BLaER1 treated with 17β-estradiol and CSF1 and Interleukin-3, amounts not matched to agents 10 nM and 100 nM (cell line): ENCODE results near the gene KMT5B.

Experiments used
- H3K27ac ChIP-seq, 11 experiments: shearing (Covaris generic); formaldehyde crosslinking; 2 replicates each; pipeline ENCODE4 v1.8.1; 2022
- H3K27me3 ChIP-seq, 11 experiments: shearing (Covaris generic); formaldehyde crosslinking; 2 replicates each; pipeline ENCODE4 v1.8.1; 2022
- H3K36me3 ChIP-seq, 11 experiments: shearing (Covaris generic); formaldehyde crosslinking; 2 replicates each; pipeline ENCODE4 v1.8.1; 2022
- H3K4me1 ChIP-seq, 10 experiments: shearing (Covaris generic); formaldehyde crosslinking; 2 replicates each; pipeline ENCODE4 v1.8.1; 2022
- H3K4me2 ChIP-seq, 11 experiments: shearing (Covaris generic); formaldehyde crosslinking; 2 replicates each; pipeline ENCODE4 v1.8.1; 2022
- H3K4me3 ChIP-seq, 10 experiments: shearing (Covaris generic); formaldehyde crosslinking; 2 replicates each; pipeline ENCODE4 v1.8.1; 2022
- H3K9ac ChIP-seq, 11 experiments: shearing (Covaris generic); formaldehyde crosslinking; 2 replicates each; pipeline ENCODE4 v1.8.1; 2022
- H3K9me3 ChIP-seq, 11 experiments: shearing (Covaris generic); formaldehyde crosslinking; replicated peaks in 1 of 11; 2 replicates each; pipeline ENCODE4 v1.8.1; 2022
- H4K20me1 ChIP-seq, 11 experiments: shearing (Covaris generic); formaldehyde crosslinking; 2 replicates each; pipeline ENCODE4 v1.8.1; 2022
- Cebpa-rat ChIP-seq, 11 experiments: shearing (Covaris generic); IDR thresholded peaks; 2 replicates each; pipeline ENCODE4 v1.8.1; 2022

The KMT5B gene

GRCh38 chr11:68164437-68164836, 48.7 kb downstream of the KMT5B start:
- H3K27ac ChIP-seq, result no peak overlapping the region
- peaks cover 75 to 99% (median 88%) of the 10 kb centered on the region in 11 experiments for H3K36me3 ChIP-seq
- no peak overlapping the region for H3K4me3 ChIP-seq
- peaks cover 0 to 6% (median 0%) of the 10 kb centered on the region in 11 experiments; a peak in 2 of 22 replicates for H4K20me1 ChIP-seq
- no peaks in the 10 kb centered on the region for H3K4me1 ChIP-seq
- H3K4me2 ChIP-seq, result no peak overlapping the region
- no peak overlapping the region for H3K9ac ChIP-seq
- H3K9me3 ChIP-seq, result no peaks in the 10 kb centered on the region
- no peak for TF ChIP-seq Cebpa-rat (IDR thresholded peaks at IDR 0.05)
- H3K27me3 ChIP-seq, result no peaks in the 10 kb centered on the region

- no peaks in the 10 kb centered on the region for H3K27me3 ChIP-seq
- H4K20me1 ChIP-seq, result peaks cover 0 to 6% (median 0%) of the 10 kb centered on the region in 11 experiments; a peak in 2 of 22 replicates
- H3K27ac ChIP-seq, result no peak overlapping the region
- no peak overlapping the region for H3K4me2 ChIP-seq
- TF ChIP-seq Cebpa-rat (IDR thresholded peaks at IDR 0.05), result no peak
- peaks cover 73 to 99% (median 88%) of the 10 kb centered on the region in 11 experiments for H3K36me3 ChIP-seq
- H3K9me3 ChIP-seq, result no peaks in the 10 kb centered on the region
- H3K4me1 ChIP-seq, result no peaks in the 10 kb centered on the region
- no peak overlapping the region for H3K4me3 ChIP-seq
- H3K9ac ChIP-seq, result no peak overlapping the region
Observed at GRCh38 chr11:68163691-68164090, 49.4 kb downstream of the KMT5B start.

GRCh38 chr11:68160100-68160695, 52.9 kb downstream of the KMT5B start:
- no peaks in the 10 kb centered on the region for H3K4me1 ChIP-seq
- no peak overlapping the region for H3K4me3 ChIP-seq
- peaks cover 0 to 6% (median 0%) of the 10 kb centered on the region in 11 experiments; a peak in 3 of 22 replicates for H4K20me1 ChIP-seq
- H3K9me3 ChIP-seq, result no peaks in the 10 kb centered on the region
- no peak for TF ChIP-seq Cebpa-rat (IDR thresholded peaks at IDR 0.05)
- H3K36me3 ChIP-seq, result peaks cover 55 to 95% (median 79%) of the 10 kb centered on the region in 11 experiments
- H3K27ac ChIP-seq, result no peak overlapping the region
- H3K4me2 ChIP-seq, result no peak overlapping the region
- H3K27me3 ChIP-seq, result no peaks in the 10 kb centered on the region
- H3K9ac ChIP-seq, result no peak overlapping the region

- H3K4me3 ChIP-seq, result no peak overlapping the region
- no peak for TF ChIP-seq Cebpa-rat (IDR thresholded peaks at IDR 0.05)
- peaks cover 51 to 92% (median 76%) of the 10 kb centered on the region in 11 experiments for H3K36me3 ChIP-seq
- no peaks in the 10 kb centered on the region for H3K27me3 ChIP-seq
- H3K27ac ChIP-seq, result no peak overlapping the region
- no peak overlapping the region for H3K4me2 ChIP-seq
- no peaks in the 10 kb centered on the region for H3K4me1 ChIP-seq
- H3K9ac ChIP-seq, result no peak overlapping the region
- H4K20me1 ChIP-seq, result peaks cover 0 to 6% (median 0%) of the 10 kb centered on the region in 11 experiments; a peak in 3 of 22 replicates
- no peaks in the 10 kb centered on the region for H3K9me3 ChIP-seq
Observed at GRCh38 chr11:68159665-68160064, 53.4 kb downstream of the KMT5B start.

GRCh38 chr11:68159161-68159560, 53.9 kb downstream of the KMT5B start:
- Histone ChIP-seq H4K20me1 (peaks cover 0 to 6% (median 0%) of the 10 kb centered on the region in 11 experiments; a peak in 3 of 22 replicates), H3K27me3 (no peaks in the 10 kb centered on the region)
- TF ChIP-seq Cebpa-rat (IDR thresholded peaks at IDR 0.05), result no peak

GRCh38 chr11:68158580-68158979, 54.5 kb downstream of the KMT5B start:
- H3K36me3 ChIP-seq, result peaks cover 41 to 81% (median 65%) of the 10 kb centered on the region in 11 experiments
- TF ChIP-seq Cebpa-rat (IDR thresholded peaks at IDR 0.05), result no peak
- no peak overlapping the region for H3K9ac ChIP-seq
- no peak overlapping the region for H3K4me2 ChIP-seq
- H3K27ac ChIP-seq, result no peak overlapping the region
- H3K4me1 ChIP-seq, result no peaks in the 10 kb centered on the region
- no peak overlapping the region for H3K4me3 ChIP-seq
- no peaks in the 10 kb centered on the region for H3K9me3 ChIP-seq
- H3K27me3 ChIP-seq, result no peaks in the 10 kb centered on the region
- H4K20me1 ChIP-seq, result peaks cover 0 to 6% (median 0%) of the 10 kb centered on the region in 11 experiments; a peak in 3 of 22 replicates

More at GRCh38 chr11:68159161-68159560, 53.9 kb downstream of the KMT5B start:
- Histone ChIP-seq H3K9me3 (no peaks in the 10 kb centered on the region), H3K36me3 (peaks cover 47 to 87% (median 71%) of the 10 kb centered on the region in 11 experiments), H3K4me3 (no peak overlapping the region), H3K4me2 (no peak overlapping the region), H3K4me1 (no peaks in the 10 kb centered on the region), H3K9ac (no peak overlapping the region), H3K27ac (no peak overlapping the region)

GRCh38 chr11:68153742-68154141, 59.4 kb downstream of the KMT5B start:
- no peaks in the 10 kb centered on the region for H3K9me3 ChIP-seq
- no peak overlapping the region for H3K4me3 ChIP-seq
- H4K20me1 ChIP-seq, result peaks cover 0 to 6% (median 0%) of the 10 kb centered on the region in 11 experiments; a peak in 2 of 22 replicates
- no peak overlapping the region for H3K4me2 ChIP-seq
- no peak for TF ChIP-seq Cebpa-rat (IDR thresholded peaks at IDR 0.05)
- H3K36me3 ChIP-seq, result peaks cover 17 to 34% (median 25%) of the 10 kb centered on the region in 11 experiments
- peaks cover 8 to 21% (median 14%) of the 10 kb centered on the region in 10 experiments for H3K4me1 ChIP-seq
- H3K27ac ChIP-seq, result no peak overlapping the region
- H3K9ac ChIP-seq, result no peak overlapping the region
- H3K27me3 ChIP-seq, result no peaks in the 10 kb centered on the region

GRCh38 chr11:68150037-68150436, 63.1 kb downstream of the KMT5B start:
- Histone ChIP-seq H3K27me3 (no peaks in the 10 kb centered on the region), H3K36me3 (peaks cover 0 to 5% (median under 1%) of the 10 kb centered on the region in 11 experiments; a peak in 8 of 22 replicates), H3K4me2 (peak overlapping the region; percentile 18 to 66 (median 50)), H3K9ac (peak overlapping the region in 1 of 11 experiments; percentile 25; a peak in 2 of 22 replicates), H3K4me1 (peaks cover 32 to 54% (median 39%) of the 10 kb centered on the region in 10 experiments), H4K20me1 (peaks cover 0 to 22% (median 0%) of the 10 kb centered on the region in 11 experiments; a peak in 2 of 22 replicates), H3K4me3 (no peak overlapping the region), H3K27ac (no peak overlapping the region), H3K9me3 (no peaks in the 10 kb centered on the region)
- TF ChIP-seq Cebpa-rat (IDR thresholded peaks at IDR 0.05), result no peak

- Histone ChIP-seq H3K4me2 (peak overlapping the region in 10 of 11 experiments; percentile 18 to 66 (median 52); a peak in 15 of 22 replicates), H3K27me3 (no peaks in the 10 kb centered on the region), H3K27ac (no peak overlapping the region)
Observed at GRCh38 chr11:68149417-68149816, 63.7 kb downstream of the KMT5B start.

More at GRCh38 chr11:68149417-68149816, 63.7 kb downstream of the KMT5B start:
- H3K9me3 ChIP-seq, result no peaks in the 10 kb centered on the region
- H3K36me3 ChIP-seq, result 0 out of 22 replicates have a peak, but pooled peaks cover 0 to 3% (median 0%) of the 10 kb centered on the region in 11 experiments
- H4K20me1 ChIP-seq, result peaks cover 0 to 22% (median 0%) of the 10 kb centered on the region in 11 experiments; a peak in 2 of 22 replicates
- no peak overlapping the region for H3K4me3 ChIP-seq
- no peak for TF ChIP-seq Cebpa-rat (IDR thresholded peaks at IDR 0.05)
- H3K9ac ChIP-seq, result no peak overlapping the region
- peaks cover 38 to 60% (median 45%) of the 10 kb centered on the region in 10 experiments for H3K4me1 ChIP-seq
